WI38 (cell line): ENCODE measurements around the gene CALML3.

ENCODE experiments used
- H3K4me3 ChIP-seq: 2 replicates; pipeline ENCODE4 v1.5.1; 2011; ENCODE audit warnings: low read depth, mild to moderate bottlenecking, control low read depth, low read length
- CTCF ChIP-seq: IDR thresholded peaks from 2 replicates; pipeline ENCODE4 v1.5.1; 2012; ENCODE audit warnings: low read depth, mild to moderate bottlenecking, control low read depth, low read length

CALML3 gene

GRCh38 chr10:5534051-5534821 is 9.5 kb downstream of the CALML3 start:
- TF ChIP-seq CTCF, result no peak
- H3K4me3 ChIP-seq, result no peak overlapping the region

DNA sequence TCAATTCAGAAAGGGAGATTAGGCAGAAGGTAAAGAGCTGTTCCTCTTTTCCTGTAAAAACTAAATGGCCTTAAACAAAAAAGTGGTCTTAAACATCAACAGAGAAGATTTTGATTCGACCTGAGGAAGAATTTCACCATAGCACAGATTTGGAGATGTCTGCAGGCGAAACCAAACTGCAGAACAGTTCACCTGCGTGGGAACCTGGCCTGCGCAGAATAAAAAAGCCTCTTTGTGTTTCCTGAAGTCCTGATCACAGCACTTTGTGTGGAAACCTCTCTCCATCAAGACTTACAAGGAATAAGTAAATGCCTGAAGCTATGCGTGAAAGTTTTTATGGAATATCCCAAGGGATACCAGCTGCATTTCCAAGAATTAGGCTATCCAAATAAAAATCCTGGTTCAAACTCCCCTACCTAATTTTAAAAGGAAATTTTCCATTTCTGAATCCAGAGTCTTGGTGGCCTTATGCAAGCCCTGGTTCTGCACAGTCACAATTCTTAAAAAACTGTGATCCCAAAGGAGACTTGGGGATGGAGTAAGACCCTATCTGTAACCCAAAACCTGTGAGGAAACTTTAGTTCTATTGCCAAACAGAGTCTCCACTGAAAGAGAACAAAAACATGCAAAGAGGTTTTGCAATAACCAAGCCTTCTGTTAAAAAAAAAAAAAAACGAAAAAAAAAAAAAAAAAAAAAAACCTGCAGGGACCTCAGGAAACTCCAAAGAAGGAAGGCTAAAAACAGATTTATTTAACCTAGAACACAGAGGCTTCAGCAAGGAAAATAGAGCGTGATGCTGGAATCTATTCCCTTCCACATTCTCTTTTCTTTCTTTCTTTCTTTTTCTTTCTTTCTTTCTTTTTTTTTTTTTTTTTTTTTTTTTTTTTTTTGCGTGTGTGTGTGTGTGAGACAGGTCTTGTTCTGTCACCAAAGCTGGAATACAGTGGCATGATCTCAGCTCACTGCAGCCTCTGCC is 10.4 kb downstream of the CALML3 start:
- no peak overlapping the region for H3K4me3 ChIP-seq

GRCh38 chr10:5536486-5537081 is 11.8 kb downstream of the CALML3 start:
- no peak overlapping the region for H3K4me3 ChIP-seq
- no peak for TF ChIP-seq CTCF

More for the DNA sequence above, 10.4 kb downstream of the CALML3 start:
- no peak for TF ChIP-seq CTCF

DNA sequence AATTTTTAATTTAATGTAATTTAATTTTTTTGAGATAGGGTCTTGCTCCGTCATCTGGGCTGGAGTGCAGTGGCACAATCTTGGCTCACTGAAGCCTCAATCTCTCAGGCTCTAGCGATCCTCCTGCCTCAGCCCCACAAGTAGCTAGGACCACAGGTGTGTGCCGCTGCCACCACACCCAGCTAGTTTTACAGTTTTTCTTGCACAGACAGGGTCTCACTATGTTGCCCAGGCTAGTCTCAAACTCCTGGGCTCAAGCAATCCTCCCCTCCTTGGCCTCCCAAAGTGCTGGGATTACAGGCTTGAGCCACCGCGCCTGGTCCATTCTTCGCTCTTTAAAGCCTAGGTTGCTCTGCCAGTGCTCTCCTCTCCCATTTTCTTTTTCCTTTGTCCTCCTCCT is 12.9 kb downstream of the CALML3 start:
- H3K4me3 ChIP-seq, result no peak overlapping the region
- TF ChIP-seq CTCF, result no peak

GRCh38 chr10:5538446-5538845 is 13.7 kb downstream of the CALML3 start:
- no peak overlapping the region for H3K4me3 ChIP-seq
- no peak for TF ChIP-seq CTCF

GRCh38 chr10:5538892-5539651 is 14.3 kb downstream of the CALML3 start:
- no peak overlapping the region for H3K4me3 ChIP-seq
- no peak for TF ChIP-seq CTCF
